NB4 (cell line): ENCODE results near the gene ARHGEF38.

Experiments used
- MYC ChIP-seq: IDR thresholded peaks from 2 replicates; pipeline ENCODE4 v1.6.1; 2011; ENCODE audit warnings: low read depth, low read length
- TF ChIP-seq, protein P1 (sequence below): IDR thresholded peaks from one replicate; pipeline ENCODE4 v1.5.1; 2012; ENCODE audit warnings: low read depth, low read length

DNA sequence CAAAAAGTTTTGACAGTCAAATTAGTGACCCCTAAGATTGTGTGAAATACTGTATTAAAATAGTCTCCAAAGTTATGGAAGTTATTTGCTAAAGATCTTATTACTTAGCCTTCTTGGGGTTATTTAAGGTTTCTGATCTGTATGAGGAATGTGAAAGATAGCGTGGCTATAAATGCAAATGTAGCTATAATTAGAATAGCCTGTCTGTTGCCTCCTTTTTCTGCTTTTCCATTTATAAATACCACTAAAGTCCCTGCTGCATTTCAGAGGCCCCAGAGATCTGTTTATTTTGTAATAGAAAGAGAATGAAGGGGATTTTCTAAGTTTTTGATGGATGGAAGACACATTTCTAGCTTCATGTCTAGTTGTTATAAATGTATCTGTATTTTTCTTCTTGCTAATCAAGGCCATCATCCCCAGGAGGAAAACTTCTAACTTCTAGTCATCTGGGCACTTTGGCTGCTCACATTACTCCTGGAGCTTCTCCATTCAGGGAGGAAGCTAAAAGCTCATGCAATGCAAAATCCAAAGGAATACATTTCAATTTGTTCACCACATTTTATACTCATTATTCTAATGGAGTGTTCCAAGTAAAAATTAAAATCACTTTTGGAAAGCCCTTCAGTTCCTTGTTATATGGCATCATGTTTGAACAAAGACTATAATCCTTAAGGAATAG is 82.1 kb downstream of the ARHGEF38 start:
- TF ChIP-seq, protein P1, sequence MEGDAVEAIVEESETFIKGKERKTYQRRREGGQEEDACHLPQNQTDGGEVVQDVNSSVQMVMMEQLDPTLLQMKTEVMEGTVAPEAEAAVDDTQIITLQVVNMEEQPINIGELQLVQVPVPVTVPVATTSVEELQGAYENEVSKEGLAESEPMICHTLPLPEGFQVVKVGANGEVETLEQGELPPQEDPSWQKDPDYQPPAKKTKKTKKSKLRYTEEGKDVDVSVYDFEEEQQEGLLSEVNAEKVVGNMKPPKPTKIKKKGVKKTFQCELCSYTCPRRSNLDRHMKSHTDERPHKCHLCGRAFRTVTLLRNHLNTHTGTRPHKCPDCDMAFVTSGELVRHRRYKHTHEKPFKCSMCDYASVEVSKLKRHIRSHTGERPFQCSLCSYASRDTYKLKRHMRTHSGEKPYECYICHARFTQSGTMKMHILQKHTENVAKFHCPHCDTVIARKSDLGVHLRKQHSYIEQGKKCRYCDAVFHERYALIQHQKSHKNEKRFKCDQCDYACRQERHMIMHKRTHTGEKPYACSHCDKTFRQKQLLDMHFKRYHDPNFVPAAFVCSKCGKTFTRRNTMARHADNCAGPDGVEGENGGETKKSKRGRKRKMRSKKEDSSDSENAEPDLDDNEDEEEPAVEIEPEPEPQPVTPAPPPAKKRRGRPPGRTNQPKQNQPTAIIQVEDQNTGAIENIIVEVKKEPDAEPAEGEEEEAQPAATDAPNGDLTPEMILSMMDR: no peak
- TF ChIP-seq MYC: no peak
